OCI-LY1 (cell line): ENCODE measurements around the gene PACRG.

Experiments
- H2AFZ ChIP-seq: fragments of 200-600 bp; sonication (generic), shearing (Covaris generic); 2 replicates; pipeline ENCODE4 v1.6.0; 2014; ENCODE audit warnings: antibody characterized with exemption, mild to moderate bottlenecking, low read length
- H3F3A ChIP-seq: fragments of 200-600 bp; sonication (generic), shearing (Covaris generic); 2 replicates; pipeline ENCODE4 v1.6.0; 2014; ENCODE audit warnings: mild to moderate bottlenecking, antibody characterized with exemption, low read length, moderate library complexity; ENCODE audit not compliant: insufficient read depth
- H3K27ac ChIP-seq: fragments of 200-600 bp; sonication (generic); 2 replicates; pipeline ENCODE4 v1.5.1; 2014; ENCODE audit warnings: low read length, mixed run types, mild to moderate bottlenecking, low read depth; ENCODE audit not compliant: poor library complexity, severe bottlenecking
- H3K27me3 ChIP-seq: fragments of 200-600 bp; sonication (generic); 2 replicates; pipeline ENCODE4 v1.6.0; 2014; ENCODE audit warnings: antibody characterized with exemption, mild to moderate bottlenecking, low read length, moderate library complexity; ENCODE audit not compliant: insufficient read depth
- H3K36me3 ChIP-seq: fragments of 200-600 bp; sonication (generic); 2 replicates; pipeline ENCODE4 v1.6.1; 2014; ENCODE audit warnings: mild to moderate bottlenecking, antibody characterized with exemption, low read length, moderate library complexity, mixed read lengths; ENCODE audit not compliant: insufficient read depth
- H3K4me1 ChIP-seq: fragments of 200-600 bp; sonication (generic); 2 replicates; pipeline ENCODE4 v1.5.1; 2014; ENCODE audit warnings: mild to moderate bottlenecking, low read length, moderate library complexity; ENCODE audit not compliant: insufficient read depth, severe bottlenecking
- H3K4me2 ChIP-seq: fragments of 200-600 bp; sonication (generic), shearing (Covaris generic); 2 replicates; pipeline ENCODE4 v1.6.1; 2014; ENCODE audit warnings: low read length
- H3K4me3 ChIP-seq: fragments of 200-600 bp; sonication (generic); 2 replicates; pipeline ENCODE4 v1.5.1; 2014; ENCODE audit warnings: low read length, low read depth, mild to moderate bottlenecking, mixed read lengths; ENCODE audit not compliant: poor library complexity, severe bottlenecking
- H3K79me2 ChIP-seq: fragments of 200-600 bp; shearing (Covaris generic); 2 replicates; pipeline ENCODE4 v1.6.1; 2016; ENCODE audit warnings: mixed run types, low read length, mixed read lengths; ENCODE audit not compliant: insufficient read depth
- H3K9ac ChIP-seq: fragments of 200-600 bp; sonication (generic), shearing (Covaris generic); 2 replicates; pipeline ENCODE4 v1.6.1; 2014; ENCODE audit warnings: mild to moderate bottlenecking, low read length, mixed read lengths
- H3K9me2 ChIP-seq: fragments of 200-600 bp; sonication (generic), shearing (Covaris generic); 2 replicates; pipeline ENCODE4 v1.6.1; 2014; ENCODE audit warnings: low read depth, mild to moderate bottlenecking, low read length, mixed read lengths
- H3K9me3 ChIP-seq: fragments of 200-600 bp; shearing (Covaris generic); 2 replicates; pipeline ENCODE4 v1.6.1; 2014; ENCODE audit warnings: low read length, mixed read lengths
- H4K20me1 ChIP-seq: fragments of 200-600 bp; sonication (generic), shearing (Covaris generic); 2 replicates; pipeline ENCODE4 v1.6.0; 2016; ENCODE audit warnings: mild to moderate bottlenecking, low read length; ENCODE audit not compliant: insufficient read depth
- EZH2 ChIP-seq: fragments of 200-600 bp; sonication (generic), shearing (Covaris generic); IDR thresholded peaks from 2 replicates; pipeline ENCODE4 v1.8.0; 2017; ENCODE audit warnings: borderline replicate concordance, mixed run types, mild to moderate bottlenecking, antibody characterized with exemption, low read length, moderate library complexity, mixed read lengths
- TF ChIP-seq, protein P1 (sequence below): fragments of 200-600 bp; sonication (generic), shearing (Covaris generic); IDR thresholded peaks from 2 replicates; pipeline ENCODE4 v1.5.1; 2017; ENCODE audit warnings: mild to moderate bottlenecking, antibody characterized with exemption, low read length, moderate library complexity, mixed read lengths

Gene PACRG

DNA sequence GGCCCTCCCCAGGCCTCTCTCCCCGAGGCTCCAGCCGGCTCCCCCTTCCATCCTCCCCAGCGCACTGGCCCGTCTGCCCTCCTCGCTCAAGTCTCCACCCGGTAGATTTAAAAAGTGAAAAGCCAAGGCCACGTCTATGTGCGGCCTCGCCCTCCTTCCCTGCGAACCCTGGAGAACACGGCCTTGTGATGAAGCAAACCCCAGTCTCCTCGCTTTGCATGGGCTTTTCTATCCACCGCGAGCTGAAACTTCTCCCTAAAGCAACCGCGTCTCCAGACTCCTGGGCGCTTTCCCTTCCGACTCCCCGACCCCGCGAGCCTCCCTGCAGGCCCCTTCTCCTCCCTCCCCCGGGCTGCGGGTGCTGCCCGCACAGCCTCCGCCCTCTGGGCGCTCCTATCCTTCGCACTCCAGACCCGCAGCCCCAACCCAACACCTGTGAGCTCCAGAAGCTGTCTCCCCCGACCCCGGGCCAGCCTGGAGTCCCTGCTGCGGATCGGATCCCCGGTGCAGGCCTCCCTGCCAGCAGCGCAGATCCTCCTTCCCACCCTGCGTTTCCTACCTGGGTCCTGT lies 421.6 kb downstream of the PACRG start:
- Histone ChIP-seq H3K9ac (no peak overlapping the region), H3K4me3 (no peak overlapping the region)
- TF ChIP-seq EZH2: no peak
- TF ChIP-seq, protein P1, sequence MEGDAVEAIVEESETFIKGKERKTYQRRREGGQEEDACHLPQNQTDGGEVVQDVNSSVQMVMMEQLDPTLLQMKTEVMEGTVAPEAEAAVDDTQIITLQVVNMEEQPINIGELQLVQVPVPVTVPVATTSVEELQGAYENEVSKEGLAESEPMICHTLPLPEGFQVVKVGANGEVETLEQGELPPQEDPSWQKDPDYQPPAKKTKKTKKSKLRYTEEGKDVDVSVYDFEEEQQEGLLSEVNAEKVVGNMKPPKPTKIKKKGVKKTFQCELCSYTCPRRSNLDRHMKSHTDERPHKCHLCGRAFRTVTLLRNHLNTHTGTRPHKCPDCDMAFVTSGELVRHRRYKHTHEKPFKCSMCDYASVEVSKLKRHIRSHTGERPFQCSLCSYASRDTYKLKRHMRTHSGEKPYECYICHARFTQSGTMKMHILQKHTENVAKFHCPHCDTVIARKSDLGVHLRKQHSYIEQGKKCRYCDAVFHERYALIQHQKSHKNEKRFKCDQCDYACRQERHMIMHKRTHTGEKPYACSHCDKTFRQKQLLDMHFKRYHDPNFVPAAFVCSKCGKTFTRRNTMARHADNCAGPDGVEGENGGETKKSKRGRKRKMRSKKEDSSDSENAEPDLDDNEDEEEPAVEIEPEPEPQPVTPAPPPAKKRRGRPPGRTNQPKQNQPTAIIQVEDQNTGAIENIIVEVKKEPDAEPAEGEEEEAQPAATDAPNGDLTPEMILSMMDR: no peak

DNA sequence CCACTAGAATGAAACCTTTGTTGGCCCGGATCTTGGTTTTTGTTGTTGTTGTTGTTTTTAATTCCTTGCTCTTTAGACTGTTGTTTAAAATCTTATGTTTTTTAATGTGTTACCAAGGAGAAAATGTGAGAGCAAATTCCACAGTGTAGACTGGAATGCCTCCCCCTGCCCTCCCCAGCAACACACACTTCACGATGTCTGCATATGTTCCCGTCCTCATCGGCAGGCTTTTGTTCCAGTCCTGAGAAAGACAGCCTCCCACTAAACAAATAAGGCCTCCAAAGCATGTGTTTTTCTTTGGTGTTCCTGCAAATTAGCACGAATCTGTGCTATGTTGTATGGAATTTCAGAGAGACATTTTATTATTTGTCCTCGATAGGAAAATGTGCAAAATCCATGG lies 423.4 kb downstream of the PACRG start:
- H4K20me1 ChIP-seq: no peaks in the 10 kb centered on the region
- H3K36me3 ChIP-seq: no peaks in the 10 kb centered on the region
- H3K9me2 ChIP-seq: no peaks in the 10 kb centered on the region
- no peak for TF ChIP-seq EZH2
- TF ChIP-seq, protein P1: no peak
- no peak overlapping the region for H3K27ac ChIP-seq
- H3K9me3 ChIP-seq: no peaks in the 10 kb centered on the region
- no peak overlapping the region for H3K9ac ChIP-seq
- no peak overlapping the region for H3K4me3 ChIP-seq
- no peaks in the 10 kb centered on the region for H3K4me1 ChIP-seq
- no peaks in the 10 kb centered on the region for H3K27me3 ChIP-seq
- no peak overlapping the region for H3K4me2 ChIP-seq
- H2AFZ ChIP-seq: no peak overlapping the region
- no peaks in the 10 kb centered on the region for H3K79me2 ChIP-seq
- no peaks in the 10 kb centered on the region for H3F3A ChIP-seq

More for the DNA sequence above, 421.6 kb downstream of the PACRG start:
- Histone ChIP-seq H3K36me3 (no peaks in the 10 kb centered on the region), H4K20me1 (no peaks in the 10 kb centered on the region), H3F3A (no peaks in the 10 kb centered on the region), H3K9me3 (no peaks in the 10 kb centered on the region), H3K27me3 (no peaks in the 10 kb centered on the region), H3K79me2 (no peaks in the 10 kb centered on the region), H3K4me1 (no peaks in the 10 kb centered on the region), H2AFZ (no peak overlapping the region), H3K4me2 (no peak overlapping the region), H3K9me2 (no peaks in the 10 kb centered on the region), H3K27ac (no peak overlapping the region)

DNA sequence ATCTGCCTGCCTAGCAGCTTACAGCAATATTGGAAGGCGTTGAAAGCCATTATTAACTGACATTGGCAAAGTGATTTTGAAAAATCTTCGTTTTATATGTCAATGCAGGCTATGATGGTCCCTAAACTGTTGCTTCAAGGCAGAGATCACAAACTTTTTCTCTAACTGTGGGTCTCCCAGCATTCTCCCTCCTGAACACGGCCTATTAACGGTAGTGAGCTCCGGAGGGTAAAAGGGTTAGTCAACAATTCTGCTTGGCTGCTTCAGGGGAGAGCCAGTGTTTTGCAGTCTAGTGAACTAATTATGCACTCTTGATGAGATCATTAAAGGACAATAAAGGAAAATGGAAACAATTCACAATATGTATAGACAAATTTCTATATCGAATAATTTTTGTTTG lies 424.9 kb downstream of the PACRG start:
- H3K9ac ChIP-seq: no peak overlapping the region
- TF ChIP-seq, protein P1: no peak
- TF ChIP-seq EZH2: no peak
- H3K27me3 ChIP-seq: no peaks in the 10 kb centered on the region
- H3F3A ChIP-seq: no peaks in the 10 kb centered on the region
- H3K4me2 ChIP-seq: no peak overlapping the region
- H3K4me3 ChIP-seq: no peak overlapping the region
- no peaks in the 10 kb centered on the region for H3K36me3 ChIP-seq
- no peaks in the 10 kb centered on the region for H4K20me1 ChIP-seq
- H2AFZ ChIP-seq: no peak overlapping the region
- no peaks in the 10 kb centered on the region for H3K9me3 ChIP-seq
- H3K79me2 ChIP-seq: no peaks in the 10 kb centered on the region
- no peak overlapping the region for H3K27ac ChIP-seq
- H3K4me1 ChIP-seq: no peaks in the 10 kb centered on the region
- no peaks in the 10 kb centered on the region for H3K9me2 ChIP-seq
